ENCODE data around the gene FOXD4L4.
"Not testable (repeated sequence)": the region's sequence is repeated elsewhere in the genome, so short reads cannot be mapped to it uniquely, and the experiment has no call there.

The FOXD4L4 gene

DNA sequence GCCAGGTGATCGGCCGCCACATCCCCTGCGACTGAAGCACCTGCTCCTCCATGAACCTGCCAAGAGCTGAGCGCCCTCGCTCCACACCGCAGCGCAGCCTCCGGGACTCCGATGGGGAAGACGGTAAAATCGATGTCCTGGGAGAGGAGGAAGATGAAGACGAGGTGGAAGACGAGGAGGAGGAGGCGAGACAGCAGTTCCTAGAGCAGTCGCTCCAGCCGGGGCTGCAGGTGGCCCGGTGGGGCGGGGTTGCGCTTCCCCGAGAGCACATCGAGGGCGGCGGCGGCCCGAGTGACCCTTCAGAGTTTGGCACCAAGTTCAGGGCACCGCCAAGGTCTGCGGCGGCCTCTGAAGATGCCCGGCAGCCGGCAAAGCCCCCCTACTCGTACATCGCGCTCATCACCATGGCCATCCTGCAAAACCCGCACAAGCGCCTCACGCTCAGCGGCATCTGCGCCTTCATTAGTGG lies at the start of gene FOXD4L4:
FOXD4L4 (plus strand) TSS at position 51 of the 469 bp plus-strand sequence; CDS start at position 51, 0 bp downstream.
- DNase-seq (ENCODE audit: low read depth): not testable (repeated sequence)

DNA sequence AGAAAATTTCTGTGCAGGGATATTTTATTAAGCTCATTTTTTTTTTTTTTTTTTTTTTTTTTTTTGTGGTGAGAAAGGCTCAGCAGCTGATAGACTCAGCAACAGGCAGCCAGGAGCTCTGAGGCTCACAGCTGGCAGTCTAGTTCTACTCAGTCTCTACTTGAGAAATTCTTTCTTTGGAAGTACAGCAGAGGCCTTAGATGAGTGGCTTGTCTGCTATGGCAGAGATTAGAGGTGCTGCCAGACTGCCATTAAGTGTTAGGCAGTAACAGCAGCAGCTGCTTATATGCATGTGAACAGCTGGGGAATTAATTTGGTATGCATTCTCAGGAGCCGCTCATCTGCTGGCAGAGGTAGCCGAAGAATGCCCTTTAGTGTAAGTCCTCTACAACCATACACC lies 33.4 kb upstream of the FOXD4L4 start:
- DNase-seq (ENCODE audit: low read depth): not testable (repeated sequence)

DNA sequence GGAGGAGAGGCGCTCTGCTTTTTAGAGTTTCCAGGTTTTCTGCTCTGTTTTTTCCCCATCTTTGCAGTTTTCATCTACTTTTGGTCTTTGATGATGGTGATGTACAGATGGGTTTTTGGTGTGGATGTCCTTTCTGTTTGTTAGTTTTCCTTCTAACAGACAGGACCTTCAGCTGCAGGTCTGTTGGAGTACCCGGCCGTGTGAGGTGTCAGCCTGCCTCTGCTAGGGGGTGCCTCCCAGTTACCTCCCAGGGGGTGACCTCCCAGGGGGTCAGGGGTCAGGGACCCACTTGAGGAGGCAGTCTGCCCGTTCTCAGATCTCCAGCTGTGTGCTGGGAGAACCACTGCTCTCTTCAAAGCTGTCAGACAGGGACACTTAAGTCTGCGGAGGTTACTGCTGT lies 22.5 kb upstream of the FOXD4L4 start:
- not testable (repeated sequence) for DNase-seq (ENCODE audit: low read depth)

DNA sequence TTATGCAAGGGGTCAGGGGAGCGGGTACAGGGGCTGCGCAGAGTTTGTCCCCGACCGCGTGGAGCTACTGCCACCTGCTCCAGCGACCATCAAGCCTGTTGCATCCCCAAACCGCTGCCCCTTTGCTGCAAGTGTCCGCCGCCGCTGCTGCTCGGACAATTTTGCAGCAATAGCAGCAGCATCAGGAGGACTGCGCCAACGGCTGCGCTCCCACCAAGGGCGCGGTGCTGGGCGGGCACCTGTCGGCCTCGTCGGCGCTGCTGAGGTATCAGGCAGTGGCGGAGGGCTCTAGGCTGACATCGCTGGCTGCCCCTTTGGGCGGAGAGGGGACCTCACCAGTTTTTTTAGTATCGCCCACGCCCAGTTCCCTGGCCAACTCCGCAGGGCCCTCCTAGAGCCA lies 1.2 kb downstream of the FOXD4L4 start:
- not testable (repeated sequence) for DNase-seq (ENCODE audit: low read depth)

Data from activated T-cell treated with anti-CD3 and anti-CD28 coated beads for 1 hour (primary cell).